Smooth muscle cell of the brain vasculature (primary cell): Measurements from ENCODE around the gene CFAP99.

Experiments used
- DNase-seq: peaks from one replicate; pipeline ENCODE4 v3.0.0-alpha.2; 2012; ENCODE audit warnings: low read depth, low spot score

The CFAP99 gene

DNA sequence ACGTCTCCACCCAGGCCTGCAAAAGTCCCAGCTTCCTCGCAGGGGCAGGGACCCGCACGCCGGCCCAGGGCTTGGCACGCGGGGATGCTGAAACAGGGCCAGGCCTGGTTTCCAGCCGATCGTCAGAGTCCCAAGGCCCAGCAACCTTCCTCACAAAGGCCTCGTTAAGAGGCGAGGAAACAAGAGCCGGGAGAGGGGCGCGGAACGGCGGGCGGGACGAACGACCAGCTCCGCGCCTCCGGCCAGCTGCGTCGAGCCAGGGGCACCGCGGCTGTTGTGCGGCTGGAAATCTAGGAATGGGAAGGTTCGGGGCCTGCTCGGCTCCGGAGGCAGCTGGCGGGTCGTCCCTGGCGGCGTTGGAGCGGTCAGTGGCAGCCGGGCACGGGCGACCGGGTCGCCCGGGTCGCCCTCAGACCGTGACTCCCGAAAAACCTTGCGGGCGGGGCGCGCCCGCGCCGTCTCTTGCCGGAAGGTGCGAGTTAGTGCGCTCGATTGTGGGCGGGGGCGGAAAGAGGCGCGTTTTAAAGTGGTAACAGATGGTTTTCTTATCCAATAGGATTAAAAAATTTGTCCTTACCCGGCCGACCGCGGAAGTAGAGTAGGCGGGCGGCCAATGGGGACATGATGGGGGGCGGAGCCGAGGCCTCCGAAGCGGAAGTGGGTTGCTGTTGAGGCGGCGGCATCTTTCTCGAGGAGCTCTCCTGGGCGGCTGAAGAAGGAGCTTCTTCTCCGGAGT, 49.9 kb downstream of the CFAP99 start, which contains the start of gene RNF4:
RNF4 (plus strand) TSS at position 651 of the 736 bp plus-strand sequence. CDS start 21,388 bp downstream, outside the sequence.
- peak; percentile 89 for DNase-seq

- DNase-seq: no peak
These were observed 50.6 kb downstream of the CFAP99 start for GRCh38 chr4:2469192-2469984.

GRCh38 chr4:2470791-2471190, 52.0 kb downstream of the CFAP99 start:
- DNase-seq: no peak

DNA sequence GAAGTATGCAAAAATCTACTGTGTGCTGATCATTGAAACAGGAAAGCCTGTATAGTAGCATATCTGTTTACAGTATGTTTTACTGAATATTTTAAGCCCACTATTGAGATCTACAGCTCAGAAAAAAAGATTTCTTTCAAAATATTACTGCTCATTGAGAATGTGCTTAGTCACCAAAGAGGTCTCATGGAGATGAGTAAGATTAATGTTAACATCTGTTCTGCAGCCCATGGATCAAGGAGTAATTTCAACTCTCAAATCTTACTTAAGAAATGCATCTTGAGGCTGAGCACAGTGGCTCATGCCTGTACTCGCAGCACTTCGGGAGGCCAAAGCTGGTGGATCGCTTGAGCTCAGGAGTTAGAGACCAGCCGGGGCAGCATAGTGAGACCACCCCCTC, 53.4 kb downstream of the CFAP99 start:
- no peak for DNase-seq

DNA sequence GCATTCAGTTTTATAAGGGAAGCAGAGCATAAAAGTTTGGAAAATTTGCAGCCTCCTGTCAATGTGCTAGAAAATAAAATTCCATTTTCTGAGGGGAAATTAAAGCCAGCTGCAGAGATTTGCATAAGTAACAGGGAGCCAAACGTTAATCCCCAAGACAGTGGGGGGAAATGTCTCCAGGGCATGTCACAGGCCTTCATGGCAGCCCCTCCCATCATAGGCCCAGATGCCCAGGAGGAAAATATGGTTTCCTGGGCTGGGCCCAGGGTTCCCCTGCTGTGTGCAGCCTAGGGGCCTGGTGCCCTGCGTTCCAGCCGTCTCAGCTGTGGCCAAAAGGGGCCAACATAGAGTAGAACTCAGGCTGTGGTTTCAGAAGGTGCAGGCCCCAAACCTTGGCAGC, 59.5 kb downstream of the CFAP99 start:
- DNase-seq: no peak

DNA sequence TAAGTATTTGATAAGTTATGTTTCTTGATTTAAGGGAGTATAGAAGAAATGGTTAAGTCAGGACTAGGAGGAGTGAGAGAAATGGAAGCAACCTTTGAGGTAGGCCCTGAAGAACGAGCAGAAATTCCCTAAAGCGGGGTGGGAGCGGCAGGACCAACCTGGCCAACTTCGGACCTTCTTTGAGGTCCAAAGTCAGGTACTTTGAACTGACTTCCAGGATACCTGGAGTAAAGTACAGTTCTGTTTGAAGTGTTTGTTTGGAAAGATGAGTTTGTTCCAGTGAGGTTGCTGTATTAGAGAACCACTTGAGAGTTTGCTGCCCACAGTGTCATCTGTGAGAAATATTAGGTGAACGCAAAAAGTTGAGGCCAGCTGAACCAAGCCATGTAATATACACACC, 61.9 kb downstream of the CFAP99 start:
- DNase-seq: no peak

DNA sequence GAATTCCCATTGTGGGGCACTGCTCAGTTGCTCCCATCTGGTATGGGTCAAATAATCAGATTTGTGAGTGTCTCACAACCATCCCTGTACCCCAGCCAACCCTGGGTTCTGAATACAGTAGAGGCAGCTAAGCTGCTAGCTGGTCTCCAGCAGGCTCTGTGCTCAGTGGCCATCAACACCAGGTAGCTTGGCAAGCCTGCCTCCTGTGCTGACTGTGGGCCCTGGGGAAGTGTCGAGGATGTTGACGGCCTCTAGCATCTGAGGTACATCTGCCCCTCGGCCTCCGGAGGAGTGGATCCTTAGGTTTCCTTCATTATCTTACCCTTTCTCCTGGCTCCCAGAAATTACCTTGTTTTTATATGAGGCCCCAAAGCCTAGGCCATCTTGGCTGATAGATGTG, 63.4 kb downstream of the CFAP99 start:
- DNase-seq: no peak

- no peak for DNase-seq
These were observed 63.9 kb downstream of the CFAP99 start for GRCh38 chr4:2482693-2483092.

DNA sequence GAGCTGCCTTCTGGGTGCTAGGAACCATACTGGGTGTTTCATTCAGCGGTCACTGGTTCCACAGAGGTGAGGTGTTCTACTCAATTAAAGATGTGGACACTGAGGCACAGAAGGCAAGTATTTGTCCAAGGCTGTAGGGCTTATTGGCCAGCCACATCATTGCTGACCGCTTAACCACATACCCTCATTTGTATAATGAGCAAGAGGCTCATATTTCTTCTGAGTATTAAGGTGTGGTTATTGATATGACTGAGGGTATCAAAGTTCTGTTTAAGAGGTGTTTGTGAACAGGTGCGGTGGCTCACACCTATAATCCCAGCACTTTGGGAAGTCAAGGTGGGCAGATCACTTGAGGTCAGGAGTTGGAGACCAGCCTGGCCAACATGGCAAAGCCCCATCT, 64.5 kb downstream of the CFAP99 start:
- no peak for DNase-seq

DNA sequence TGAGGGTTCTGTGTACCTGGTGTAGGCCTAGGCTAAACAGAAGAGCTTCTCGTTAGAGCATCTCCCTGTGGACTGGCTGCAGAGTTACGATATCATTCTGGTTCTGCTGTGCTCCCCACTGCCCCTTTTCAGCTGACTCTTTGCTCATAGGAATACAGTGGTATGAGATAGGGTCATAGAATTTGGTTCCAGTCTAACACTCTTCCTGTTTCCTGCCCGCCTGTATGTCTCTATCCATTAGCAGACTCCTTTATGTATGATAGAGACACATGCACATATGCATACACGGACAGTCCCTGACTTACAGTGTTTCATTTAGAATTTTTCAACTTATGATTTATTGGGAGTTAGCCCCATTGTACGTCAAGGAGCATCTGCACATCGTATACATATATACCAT, 65.4 kb downstream of the CFAP99 start:
- no peak for DNase-seq

GRCh38 chr4:2484993-2485392, 66.2 kb downstream of the CFAP99 start:
- DNase-seq: no peak

- no peak for DNase-seq
These were observed 67.2 kb downstream of the CFAP99 start for GRCh38 chr4:2485956-2486355.

DNA sequence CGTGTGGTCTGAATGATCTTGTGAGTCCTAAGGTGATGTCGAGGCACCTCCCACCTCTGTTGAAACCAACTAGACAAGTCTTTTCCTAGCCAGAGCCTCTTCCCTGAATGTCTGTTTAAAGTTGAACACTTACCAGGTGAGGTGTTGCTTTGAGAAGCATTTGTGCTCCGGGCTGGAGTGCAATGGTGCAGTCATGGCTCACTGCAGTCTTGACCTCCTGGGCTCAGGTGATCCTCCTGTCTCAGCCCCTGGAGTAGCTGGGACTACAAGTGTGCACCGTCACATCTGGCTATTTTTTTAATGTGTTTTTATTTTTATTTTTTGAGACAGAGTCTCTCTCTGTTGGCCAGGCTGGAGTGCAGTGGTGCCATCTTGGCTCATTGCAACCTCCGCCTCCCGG, 68.2 kb downstream of the CFAP99 start:
- DNase-seq: no peak

GRCh38 chr4:2487632-2488031, 68.9 kb downstream of the CFAP99 start:
- DNase-seq: no peak

- no peak for DNase-seq
These were observed 70.5 kb downstream of the CFAP99 start for GRCh38 chr4:2489081-2489805.

- DNase-seq: no peak
These were observed 71.2 kb downstream of the CFAP99 start for GRCh38 chr4:2489841-2490552.

DNA sequence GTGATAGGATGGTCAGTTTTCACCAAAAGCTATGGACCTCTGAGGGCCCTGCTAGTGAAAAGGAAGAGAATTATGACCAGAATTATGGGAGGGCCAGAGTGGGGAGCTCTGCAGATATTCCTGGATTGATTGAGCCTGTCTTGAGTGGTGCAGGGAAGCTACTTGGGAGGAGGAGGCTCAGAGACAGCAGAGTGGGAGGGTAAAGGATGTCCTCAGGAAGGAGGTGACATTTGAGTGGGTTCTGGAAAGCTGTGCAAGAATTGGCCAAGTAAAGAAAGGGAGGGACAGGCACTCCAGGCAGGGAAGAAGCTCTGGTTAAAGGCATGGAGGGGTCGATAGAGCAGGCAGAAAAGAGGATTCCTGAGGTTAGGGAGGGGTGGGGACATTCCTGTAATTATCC, 74.2 kb downstream of the CFAP99 start:
- DNase-seq: no peak

DNA sequence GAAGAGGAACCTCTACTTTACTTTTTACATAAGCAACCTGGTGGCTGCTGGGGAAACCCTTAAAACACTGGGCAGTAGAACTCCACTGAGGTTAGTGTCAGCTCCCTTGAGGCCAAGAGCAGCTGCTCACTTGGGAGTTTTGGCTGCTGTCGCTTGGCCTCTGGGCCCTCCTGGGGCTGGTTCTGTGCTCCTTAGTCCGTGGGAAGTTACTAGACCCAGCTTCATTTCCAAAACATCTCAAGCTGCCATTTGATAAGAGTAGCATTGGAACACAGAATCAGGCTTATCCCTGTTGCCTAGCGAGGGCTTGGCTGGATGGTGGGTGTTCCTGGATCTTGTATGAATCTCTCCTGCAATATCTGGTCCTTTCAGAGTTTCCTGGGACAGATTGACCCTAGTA, 76.2 kb downstream of the CFAP99 start:
- DNase-seq: no peak

DNA sequence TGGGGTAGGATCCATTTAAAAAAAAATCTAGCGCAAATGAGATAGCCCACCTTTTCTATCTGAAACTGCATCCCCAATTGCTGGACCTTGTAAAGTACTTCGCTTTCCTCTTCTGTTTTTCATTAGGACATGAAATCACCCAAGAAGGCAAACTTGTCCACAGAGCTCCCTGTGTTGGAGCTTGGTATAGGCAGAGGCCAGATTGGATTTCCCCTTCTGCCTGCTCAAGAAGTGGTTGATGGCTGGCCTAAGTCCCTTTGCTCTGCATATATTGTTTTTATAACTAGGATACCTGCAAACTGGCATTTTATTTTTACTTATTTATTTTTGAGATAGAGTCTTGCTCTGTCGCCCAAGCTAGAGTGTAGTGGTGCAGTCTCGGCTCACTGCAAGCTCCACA, 78.6 kb downstream of the CFAP99 start:
- DNase-seq: no peak

GRCh38 chr4:2497931-2498330, 79.2 kb downstream of the CFAP99 start:
- DNase-seq: no peak

DNA sequence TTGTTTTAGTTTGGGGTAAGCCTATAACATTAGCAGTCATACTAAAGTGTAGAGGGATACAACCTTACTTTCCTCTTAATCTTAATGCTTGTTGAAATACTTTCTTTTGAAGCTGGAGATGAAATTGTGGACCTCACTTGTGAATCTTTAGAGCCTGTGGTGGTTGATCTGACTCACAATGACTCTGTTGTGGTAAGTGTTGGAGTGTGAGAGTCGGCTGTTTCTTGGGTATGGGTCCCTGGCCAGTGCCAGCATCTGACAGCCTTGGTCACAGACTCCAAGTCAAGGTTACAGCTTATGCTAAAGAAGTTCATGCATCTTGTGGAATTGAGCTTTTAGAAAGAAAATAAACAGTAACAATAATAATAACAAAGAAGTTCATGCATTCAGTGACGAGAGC, 81.8 kb downstream of the CFAP99 start:
- DNase-seq: no peak
